Occipital lobe (tissue), 2 donors: ENCODE results near the gene PDCD2L. TPM values are rescaled to one million over a fixed set of nuclear protein-coding genes. Genes with fewer than 3 reads are reported as not detected.
"Not testable (repeated sequence)": the region's sequence is repeated elsewhere in the genome, so short reads cannot be mapped to it uniquely, and the experiment has no call there.

ENCODE experiments used
- DNase-seq: peaks from one replicate; lab custom pipeline; 2025; lab: John Stamatoyannopoulos, UW
- total RNA-seq: library from RNA; depleted of rRNA; stranded (reverse); fragments of >200 nt; gene quantifications from one replicate; pipeline ENCODE4 v1.2.3, GENCODE V29; 2014

The PDCD2L gene
- total RNA-seq, 1 donor from 2014 or later = 21.7 TPM

GRCh38 chr19:34373601-34374288 lies 30.5 kb upstream of the PDCD2L start:
- DNase-seq = no peak

DNA sequence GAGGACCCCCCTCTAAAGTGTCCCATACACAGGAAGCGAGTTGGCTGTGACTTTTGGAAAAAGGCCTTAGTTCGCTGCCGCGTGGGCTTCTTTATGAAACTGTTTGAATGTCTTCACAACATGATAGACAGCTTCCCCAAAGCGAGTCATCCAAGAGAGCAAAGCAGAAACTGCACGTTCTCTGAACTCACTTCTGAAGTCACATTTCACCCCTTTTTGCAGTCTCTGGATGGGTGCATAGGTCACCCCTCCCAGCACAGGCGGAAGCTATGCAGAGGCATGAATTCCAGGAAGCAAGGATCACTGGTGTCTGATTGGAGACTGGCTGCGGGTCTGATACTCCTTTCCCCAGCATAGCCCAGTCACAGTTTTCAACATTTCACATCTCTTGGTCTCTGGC lies 28.6 kb upstream of the PDCD2L start:
- DNase-seq = no peak

DNA sequence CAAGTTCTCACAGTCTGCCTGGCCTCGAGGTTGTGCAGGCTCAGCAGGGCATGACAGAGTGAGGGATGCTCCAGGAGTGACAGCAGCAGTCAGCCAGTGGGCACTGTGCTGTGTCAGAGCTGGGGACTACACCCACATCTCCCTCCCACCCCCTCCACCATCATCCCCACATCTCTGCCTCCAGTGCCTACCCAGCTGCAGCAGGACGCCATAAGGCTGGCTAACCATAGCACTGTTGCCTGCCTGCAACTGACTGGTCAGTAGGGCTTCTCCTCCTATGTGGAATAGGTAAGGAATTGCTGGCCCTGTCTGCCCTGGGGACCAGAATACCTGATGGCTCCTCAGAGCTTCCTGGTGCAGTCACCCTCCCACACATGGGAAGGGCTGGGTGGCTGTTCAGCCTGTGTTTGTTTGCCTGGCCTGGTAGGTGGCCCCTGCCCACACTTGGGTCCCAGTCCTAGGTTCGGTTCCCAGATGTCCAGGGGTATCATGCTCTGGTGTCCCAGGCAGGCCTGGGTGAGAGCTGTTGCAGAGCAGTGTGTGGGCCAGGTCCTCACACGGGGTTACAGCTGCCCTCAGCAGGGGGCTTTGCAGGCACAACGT lies 23.5 kb upstream of the PDCD2L start:
- DNase-seq = no peak

- no peak for DNase-seq
Observed at GRCh38 chr19:34381399-34382251, 22.6 kb upstream of the PDCD2L start.

GRCh38 chr19:34382471-34382870 lies 21.7 kb upstream of the PDCD2L start:
- no peak for DNase-seq

- DNase-seq = no peak
Observed at GRCh38 chr19:34383599-34383998, 20.6 kb upstream of the PDCD2L start.

- DNase-seq = no peak
Observed at GRCh38 chr19:34386645-34387445, 17.4 kb upstream of the PDCD2L start.

- no peak for DNase-seq
Observed at GRCh38 chr19:34387446-34387810, 16.8 kb upstream of the PDCD2L start.

- not testable (repeated sequence) for DNase-seq
Observed at GRCh38 chr19:34388745-34389144, 15.5 kb upstream of the PDCD2L start.

GRCh38 chr19:34391813-34392212 lies 12.4 kb upstream of the PDCD2L start:
- DNase-seq = no peak

DNA sequence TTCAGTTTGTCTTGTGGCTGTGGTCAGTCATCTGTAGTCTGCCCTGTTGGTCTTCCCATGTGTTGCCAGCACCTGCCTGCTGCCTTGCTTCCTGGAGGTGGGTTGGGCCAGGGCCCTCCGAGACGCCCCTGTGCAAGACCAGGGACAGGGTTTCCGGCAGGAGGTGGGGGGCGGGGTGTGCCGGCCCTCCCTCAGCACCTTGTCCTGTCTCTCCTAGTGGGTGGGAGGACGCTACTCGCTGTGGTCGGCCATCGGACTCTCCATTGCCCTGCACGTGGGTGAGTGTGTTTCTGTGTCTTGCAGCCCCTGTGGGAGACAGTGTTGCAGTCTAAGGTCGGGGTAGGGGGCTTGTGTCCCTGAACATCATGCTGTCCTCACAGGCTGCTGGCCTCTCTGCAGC lies 11.2 kb upstream of the PDCD2L start:
- DNase-seq = no peak

DNA sequence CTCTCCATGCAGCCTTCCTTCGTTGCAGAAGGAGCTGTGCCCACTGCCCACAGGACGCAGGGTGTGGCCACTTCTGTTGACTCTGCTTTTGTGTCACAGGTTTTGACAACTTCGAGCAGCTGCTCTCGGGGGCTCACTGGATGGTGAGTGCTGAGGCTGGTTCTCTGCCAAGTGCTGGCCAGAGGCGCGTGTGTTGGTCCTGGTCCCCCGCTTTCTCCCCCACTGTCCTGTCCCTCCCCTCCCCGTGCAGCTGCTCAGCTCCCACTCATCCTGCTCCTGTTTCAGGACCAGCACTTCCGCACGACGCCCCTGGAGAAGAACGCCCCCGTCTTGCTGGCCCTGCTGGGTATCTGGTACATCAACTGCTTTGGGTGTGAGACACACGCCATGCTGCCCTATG lies 10.6 kb upstream of the PDCD2L start:
- no peak for DNase-seq

- DNase-seq = no peak
Observed at GRCh38 chr19:34397853-34398252, 6.3 kb upstream of the PDCD2L start.

GRCh38 chr19:34399886-34400285 lies 4.3 kb upstream of the PDCD2L start:
- DNase-seq = no peak

- not testable (repeated sequence) for DNase-seq
Observed at GRCh38 chr19:34400844-34401243, 3.4 kb upstream of the PDCD2L start.

DNA sequence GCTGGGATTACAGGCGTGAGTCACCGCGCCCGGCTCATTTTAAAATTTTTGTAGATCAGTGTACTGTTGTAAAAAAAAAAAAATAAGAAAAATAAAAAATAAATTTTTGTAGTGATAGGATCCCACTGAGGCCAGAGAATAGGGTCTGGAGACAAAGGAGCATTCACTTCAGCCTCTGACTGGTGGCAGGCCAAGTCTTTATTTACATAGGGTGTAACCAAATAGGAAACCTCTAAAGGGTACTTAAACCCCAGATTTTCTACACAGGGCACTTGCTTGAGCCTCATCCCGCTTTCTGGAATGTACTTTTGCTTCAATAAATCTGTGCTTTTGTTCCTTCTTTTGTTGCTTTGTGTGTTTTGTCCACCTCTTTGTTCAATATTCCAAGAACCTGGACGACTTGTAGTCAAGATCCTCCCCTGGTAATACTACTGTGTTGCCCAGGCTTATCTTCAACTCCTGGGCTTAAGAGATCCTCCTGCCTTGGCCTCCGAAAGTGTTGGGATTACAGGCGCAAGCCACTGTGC lies 2.1 kb upstream of the PDCD2L start:
- DNase-seq = no peak

DNA sequence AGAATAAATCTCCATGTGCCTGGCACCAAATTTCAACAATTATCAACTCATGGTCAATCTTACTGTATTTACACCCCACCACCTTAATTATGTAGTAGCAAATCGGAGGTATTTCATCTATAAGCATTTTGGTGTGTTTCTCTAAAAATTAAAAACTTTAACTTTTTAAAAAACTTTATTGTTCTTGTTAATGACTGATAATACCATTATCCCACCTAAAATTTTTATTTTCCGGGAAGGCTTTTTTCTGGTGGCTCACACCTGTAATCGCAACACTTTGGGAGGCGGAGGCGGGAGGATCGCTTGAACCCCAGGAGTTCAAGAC lies 453 bp upstream of the PDCD2L start:
- no peak for DNase-seq

GRCh38 chr19:34405892-34406660 lies 1.9 kb downstream of the PDCD2L start:
- no peak for DNase-seq

DNA sequence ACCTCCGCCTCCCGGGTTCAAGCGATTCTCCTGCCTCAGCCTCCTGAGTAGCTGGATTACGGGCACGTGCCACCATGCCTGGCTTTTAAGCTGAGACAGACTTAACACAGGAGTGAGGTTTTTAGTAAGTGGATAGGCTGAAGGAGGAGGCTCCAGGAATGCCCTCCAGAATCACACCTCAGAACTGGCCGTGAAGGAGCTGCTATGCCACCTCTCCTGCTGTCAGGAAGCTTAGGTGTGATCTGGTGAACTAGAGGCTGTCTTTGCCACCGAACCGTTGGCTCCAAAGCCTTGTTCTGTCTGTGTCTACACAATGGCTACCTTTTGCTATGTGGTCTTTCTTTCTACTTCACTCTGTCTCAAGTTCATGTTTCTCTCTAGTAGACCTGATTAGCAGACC lies 4.2 kb downstream of the PDCD2L start:
- no peak for DNase-seq

- DNase-seq = no peak
Observed at GRCh38 chr19:34409189-34410164, 5.3 kb downstream of the PDCD2L start.
